GM18858 (cell line): ENCODE measurements around the gene CEBPB.

Source experiments
- ATAC-seq: cut with Tn5 transposase; IDR thresholded peaks from one replicate; pipeline ENCODE4 v1.9.1; 2021; ENCODE audit not compliant: unreplicated experiment

The CEBPB gene

DNA sequence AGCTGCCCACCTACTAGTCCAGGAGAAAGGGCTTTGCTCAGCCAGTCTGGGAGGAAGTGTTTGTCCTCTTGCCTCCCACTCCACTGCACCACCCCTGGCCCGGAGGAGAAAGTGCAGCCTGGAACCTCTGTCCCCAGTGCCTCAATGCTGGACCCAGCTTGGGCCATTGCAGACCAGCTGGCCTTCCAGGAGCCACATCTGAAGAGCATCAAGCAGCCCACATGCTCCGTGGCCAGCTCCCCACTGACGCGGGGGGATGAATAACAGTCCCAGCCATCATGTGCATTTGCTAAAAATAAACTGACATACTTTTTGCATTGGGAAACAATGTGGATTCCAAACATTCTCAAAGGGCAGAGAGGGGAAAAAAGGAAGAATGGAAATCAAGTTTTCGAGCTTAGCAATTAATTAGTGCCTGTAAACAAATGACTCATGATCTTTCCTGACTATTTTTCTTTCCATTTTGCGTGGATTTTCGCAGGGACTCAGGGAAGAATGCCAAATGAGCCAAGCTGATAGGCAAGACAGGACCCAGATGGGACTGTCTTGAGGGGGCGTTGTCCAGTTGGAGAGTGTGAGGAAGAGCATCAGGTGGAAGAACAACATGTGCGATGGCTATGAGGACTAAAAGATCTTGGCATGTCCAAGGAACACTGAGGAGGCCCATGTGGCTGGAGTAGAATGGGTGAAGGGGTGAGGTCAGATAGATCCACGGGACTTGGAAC, 34.1 kb downstream of the CEBPB start:
- no peak for ATAC-seq

DNA sequence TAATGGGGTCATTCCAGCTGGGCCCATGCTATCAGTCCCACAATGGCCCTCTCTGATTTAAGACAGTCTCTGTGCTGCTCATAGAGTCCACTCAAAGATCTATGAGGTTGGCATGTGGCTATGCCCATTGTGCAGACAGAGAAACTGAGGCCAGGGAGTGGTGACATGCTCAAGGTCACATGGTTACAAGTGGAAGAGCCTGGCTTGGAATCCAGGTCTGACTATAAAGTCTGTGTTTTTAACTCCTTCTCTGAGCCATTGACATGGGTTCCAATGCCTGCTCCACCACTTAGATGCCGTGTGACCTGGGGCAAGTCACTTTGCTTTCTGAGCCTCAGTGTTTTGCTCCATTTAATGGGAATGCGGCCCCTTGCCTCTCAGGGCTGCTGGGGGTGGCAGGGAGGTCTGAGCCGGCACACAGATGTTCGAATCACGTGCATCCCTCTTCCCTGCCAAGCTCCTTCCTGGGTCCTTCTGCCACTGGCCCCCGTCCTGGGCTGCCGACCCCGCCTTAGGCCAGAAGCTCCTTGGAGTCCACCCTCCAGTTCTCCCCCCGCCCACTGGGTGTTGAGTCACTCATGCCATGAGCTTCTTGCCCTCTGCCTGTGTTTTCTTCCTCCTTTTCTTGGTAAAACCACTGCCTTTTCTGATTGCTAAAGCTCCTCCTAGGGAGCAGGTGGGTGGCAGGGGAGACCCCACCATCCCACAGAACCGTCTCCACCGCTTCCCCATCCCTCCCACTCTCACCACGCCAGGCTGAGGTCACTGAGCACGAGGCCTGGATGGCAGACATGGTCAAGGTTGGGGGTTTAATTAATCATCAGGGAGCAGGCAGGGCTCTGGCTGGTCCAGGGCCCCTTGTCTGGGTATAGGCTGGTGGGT, 35.7 kb downstream of the CEBPB start:
- ATAC-seq = no peak

DNA sequence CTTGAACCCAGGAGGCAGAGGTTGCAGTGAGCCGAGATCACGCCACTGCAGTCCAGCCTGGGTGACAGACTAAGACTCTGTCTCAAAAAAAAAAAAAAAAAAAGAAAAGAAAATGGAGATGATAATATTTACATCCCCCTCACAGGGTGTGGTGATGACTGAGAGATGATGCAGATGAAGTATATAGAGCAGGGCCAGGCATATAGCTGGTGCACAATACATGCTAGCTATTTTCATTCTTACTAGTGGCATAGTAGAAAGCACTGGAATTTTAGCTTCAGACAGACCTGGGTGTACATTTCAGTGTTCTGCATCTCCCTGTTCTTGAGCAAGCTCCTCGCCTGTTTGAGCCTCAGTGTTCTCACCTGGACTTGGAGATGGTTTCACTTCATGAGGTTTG, 36.9 kb downstream of the CEBPB start:
- ATAC-seq = no peak

DNA sequence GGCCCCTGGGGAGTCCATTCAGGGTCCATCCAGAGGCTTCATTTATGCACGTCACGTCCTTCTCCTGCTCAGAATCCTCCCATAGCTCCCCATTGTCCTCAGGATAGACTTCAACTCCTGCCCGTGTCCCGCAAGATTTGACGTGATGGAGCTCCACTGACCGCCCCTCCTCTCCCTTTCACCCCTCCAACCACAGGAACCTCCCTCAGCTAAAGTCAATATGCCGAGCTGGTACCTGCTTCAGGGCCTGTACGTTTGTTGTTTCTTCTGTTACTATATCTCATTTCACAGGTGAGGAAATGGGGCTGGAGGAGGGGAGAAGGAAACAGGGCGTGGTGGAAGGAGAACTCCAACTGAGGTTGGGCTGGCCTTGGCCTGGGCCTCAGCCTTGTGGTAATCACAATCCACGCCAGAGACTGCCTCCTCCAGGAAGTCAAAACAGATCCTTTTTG, 38.6 kb downstream of the CEBPB start:
- no peak for ATAC-seq

DNA sequence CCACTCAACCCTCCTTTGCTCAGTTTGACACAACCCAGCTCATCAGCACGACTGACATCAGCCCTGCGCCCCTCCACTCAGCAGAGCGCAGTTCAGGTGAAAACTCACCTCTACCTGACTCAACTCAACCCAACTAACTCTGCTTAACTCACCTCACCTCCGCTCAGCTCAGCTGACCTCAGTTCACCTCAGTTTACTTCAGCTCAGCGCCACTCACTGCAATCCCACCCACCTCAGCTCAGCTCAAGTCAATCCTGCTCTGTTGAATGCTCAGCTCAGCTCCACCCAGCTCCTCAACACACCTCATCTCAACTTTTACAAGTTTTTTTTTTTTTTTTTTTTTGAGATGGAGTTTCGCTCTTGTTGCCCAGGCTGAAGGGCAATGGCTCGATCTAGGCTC, 39.6 kb downstream of the CEBPB start:
- no peak for ATAC-seq

DNA sequence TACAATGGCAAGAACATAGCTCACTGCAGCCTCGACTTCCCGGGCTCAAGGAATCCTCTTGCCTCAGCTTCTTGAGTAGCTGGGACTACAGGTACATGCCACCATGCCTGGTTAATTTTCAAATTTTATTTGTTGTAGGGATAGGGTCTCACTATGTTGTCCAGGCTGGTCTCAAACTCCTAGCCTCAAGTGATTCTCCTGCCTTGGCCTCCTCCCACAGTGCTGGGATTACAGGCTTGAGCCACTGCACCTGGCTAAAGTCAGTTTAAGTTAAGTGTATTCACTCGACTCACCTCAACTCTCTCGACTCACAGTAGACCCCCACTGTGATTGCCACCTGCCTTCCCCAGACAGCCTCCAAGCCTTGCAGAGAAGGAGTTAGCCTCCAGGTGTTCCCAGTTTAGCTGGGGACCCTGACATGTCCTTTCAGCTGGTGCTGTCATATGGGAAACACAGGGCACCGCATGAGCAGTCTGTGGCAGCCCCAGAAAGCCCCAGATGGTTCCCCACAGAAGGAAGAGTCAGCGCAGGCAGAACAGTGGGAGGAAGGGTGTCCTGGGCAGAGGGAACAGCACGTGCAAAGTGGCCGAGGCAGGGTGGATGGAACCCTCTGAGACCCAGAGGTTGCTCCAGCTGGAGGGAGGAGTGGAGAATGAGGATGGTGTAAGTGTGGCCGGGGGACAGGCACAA, 40.4 kb downstream of the CEBPB start:
- no peak for ATAC-seq

DNA sequence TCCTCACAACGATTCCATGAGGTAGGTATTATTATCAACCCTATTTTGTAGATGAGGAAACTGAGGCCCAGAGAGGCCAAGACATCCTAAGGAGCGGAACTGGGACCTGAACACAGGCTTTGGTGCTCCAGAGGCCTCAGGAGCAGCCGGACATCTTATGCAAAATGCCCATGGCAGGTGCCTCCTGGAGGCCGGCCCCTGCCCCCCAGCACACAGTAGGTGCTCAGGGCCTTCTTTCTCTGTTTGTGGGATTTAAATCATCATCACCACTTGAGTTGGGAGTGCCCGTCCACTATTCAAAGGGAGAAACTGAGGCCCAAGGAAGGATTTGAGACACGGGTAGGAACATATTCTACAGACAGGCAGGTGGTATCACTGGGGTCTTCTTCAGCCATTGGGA, 41.2 kb downstream of the CEBPB start:
- ATAC-seq = no peak

DNA sequence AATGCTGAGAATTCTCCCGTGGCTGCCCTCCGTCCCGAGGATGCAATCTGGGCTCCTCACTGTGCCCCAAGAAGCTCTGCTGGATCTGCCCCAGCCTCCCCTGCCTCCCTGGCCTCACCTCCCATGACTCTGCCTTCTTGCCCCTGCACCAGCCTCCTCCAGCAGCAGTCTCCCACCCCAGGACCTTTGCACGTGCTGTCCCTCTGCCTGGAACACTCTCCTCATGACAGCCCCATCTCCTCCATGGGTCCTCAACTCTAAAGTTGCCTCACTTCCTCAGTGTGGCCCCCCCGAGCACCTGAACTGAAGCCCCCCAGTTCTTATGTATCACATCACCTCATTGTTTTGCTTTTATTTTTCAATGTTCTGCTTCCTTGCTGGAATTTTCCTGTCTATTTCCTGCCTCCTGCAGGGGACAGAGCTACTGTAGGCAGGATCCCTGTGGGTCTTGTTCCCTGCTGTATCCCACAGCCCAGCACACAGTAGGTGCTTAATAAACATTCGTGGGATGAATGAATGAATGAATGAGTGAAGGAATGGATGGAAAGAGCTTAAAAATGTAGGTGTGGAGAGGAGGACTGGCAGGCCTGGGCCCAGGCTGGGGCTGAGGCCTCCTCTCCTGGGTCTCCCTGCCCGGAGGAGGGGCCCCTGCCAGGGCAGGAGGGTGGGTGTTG, 42.2 kb downstream of the CEBPB start:
- no peak for ATAC-seq

DNA sequence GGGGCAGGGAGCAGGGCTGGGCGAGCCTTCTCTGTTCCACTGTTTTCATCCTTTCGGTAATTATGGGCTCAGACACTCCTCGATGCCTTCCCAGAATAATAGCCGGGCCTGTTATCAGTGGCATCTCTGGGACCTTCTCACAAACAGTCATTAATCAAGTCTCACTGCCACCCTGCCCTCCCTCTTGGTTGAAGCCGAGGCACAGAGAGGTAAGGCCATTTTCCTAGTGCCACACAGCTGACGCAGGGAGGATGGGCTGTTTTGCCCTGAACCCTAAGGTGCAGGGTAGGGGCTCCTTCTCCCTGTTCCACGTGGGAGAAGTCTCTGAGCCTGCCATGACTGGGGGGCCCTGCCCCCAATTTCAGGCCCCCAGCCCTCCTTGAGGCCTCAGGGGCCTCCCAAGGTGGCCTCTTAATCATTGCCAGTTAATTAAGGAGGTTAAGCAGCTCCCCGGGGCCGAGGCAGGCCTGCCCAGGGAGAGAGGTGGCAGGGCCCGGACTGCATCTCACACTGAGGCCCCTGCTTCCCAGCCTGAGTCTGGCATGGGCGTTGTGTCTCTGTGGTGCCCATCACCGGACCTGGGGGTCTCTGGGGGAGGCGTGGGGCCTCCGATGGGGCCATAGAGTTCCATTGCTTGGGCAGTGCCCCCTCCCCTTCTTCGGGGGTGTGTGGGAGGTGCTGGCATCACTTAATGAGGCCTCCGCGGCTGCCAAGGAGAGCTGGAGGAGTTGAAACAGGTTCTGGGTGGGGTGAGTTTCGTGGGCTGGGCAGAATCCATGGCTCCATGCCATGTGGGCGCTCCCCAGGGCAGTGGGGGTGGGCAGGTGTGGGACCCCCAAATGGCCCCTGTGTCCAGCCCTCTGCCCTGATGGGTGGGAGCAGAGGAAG, 42.9 kb downstream of the CEBPB start:
- no peak for ATAC-seq

DNA sequence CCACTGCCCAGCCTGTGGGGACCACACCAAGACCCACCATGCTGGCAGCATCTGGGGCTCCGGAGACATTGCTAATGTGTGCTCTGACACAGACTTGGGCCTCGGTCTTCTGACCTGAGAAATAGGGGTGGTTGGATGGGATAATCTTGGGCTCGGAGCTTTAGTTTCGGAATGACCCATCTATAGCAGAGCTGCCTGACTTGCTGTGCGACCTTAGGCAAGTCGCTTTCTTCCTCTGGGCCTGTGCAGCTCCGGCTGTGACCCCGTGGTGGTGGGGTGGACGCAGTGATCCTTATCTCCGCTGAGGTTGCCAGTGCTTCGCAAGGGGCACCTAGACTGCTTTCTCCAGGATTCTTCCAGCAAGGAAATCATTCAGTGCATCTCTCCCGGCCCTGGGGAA, 43.7 kb downstream of the CEBPB start:
- no peak for ATAC-seq

DNA sequence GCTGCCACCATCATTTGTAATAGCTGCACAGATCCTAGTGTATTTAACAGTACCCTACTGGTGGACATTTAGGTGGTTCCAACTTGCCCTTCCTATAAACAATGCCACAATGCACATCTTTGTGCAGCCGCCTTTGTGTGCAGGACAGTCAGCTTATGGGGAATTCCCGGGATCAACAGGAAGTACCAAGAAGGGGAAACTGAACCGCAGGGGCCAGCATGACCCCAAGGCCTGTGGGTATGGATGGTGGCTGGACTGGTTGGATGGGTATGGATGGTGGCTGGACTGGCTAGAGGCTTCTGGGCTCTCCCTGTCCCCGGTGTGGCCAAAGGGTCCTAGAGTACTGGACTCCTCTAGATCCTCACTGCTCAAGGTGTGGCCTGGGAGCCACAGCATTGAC, 46.7 kb downstream of the CEBPB start:
- no peak for ATAC-seq

DNA sequence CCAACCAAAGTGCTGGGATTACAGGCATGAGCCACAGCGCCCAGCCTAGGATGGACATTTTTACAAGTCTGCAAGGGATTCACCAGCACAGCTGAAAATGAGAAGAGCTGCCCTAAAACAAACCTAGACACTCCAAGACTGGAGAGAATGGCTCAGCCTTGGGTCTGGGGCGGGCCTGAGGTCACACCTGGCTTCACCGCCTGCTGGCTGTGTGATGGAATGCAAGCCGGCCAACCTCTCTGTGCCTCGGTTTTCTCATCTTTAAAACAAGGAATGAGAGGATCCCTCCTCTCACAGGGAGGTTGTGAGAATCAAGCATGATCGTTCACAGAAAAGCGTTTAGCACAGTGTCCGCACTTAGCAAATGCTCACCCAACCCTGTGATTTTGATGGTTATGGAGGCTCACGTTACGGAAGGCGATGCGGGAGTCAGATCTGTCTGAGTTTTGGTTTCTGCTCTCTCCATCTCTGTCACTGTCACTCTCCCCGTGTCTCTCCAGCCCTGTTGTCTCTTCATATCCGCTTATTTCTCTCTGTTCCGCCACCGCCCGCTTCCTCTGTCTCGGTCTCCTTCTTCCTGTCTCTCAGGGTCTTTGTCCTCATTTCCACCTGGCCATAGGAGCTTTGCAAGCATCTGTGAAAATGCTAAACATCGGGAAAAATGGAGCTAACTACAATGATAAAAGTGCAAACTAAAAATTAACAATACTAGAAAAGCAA, 47.6 kb downstream of the CEBPB start:
- ATAC-seq = no peak

DNA sequence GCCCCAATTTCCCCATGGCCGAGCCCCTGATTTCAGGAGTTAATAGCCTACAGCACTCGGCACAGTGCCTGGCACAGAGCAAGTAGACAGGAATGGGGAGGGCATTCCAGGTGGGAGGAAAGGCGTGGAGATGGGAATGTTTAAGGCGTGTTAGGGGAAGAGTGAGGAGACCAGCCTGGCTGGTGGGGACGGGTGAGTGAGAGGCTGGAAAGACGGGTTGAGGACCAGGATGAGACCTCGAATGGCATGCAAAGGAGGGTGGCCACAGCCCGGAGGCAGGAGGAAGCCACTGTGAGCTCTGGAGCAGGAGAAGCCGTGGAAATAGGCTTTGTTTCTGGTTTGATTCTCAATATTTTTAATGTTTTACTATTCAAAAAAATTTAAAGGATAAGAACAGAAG, 49.5 kb downstream of the CEBPB start:
- no peak for ATAC-seq

DNA sequence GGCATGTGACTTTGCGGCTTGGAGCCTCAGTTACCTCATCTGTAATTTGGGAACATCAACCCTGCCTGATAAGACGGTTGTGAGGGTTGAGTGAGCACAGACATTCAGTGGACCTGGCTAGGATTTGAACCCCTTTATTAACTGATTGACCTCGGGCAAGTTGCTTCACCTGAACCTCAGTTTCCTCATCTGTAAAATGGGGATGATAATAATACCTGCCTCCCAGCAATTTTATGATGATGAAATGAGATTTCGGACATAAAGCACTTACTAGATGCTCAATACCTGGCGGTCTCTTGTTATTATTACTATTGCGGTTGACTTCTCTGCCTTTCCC, 51.5 kb downstream of the CEBPB start:
- no peak for ATAC-seq
